B cell (primary cell): ENCODE results near the gene AADACL3.

Source experiments
- EZH2 ChIP-seq: IDR thresholded peaks from 2 replicates; pipeline ENCODE4 v1.6.1; 2012; ENCODE audit warnings: borderline replicate concordance, low read depth, mild to moderate bottlenecking, moderate library complexity, low read length; ENCODE audit not compliant: insufficient read depth, poor library complexity, severe bottlenecking
- TF ChIP-seq, protein P1 (sequence below): fragments of 200-600 bp; IDR thresholded peaks from one replicate; pipeline ENCODE4 v1.8.0; 2022; ENCODE audit warnings: antibody characterized with exemption, mild to moderate bottlenecking

DNA sequence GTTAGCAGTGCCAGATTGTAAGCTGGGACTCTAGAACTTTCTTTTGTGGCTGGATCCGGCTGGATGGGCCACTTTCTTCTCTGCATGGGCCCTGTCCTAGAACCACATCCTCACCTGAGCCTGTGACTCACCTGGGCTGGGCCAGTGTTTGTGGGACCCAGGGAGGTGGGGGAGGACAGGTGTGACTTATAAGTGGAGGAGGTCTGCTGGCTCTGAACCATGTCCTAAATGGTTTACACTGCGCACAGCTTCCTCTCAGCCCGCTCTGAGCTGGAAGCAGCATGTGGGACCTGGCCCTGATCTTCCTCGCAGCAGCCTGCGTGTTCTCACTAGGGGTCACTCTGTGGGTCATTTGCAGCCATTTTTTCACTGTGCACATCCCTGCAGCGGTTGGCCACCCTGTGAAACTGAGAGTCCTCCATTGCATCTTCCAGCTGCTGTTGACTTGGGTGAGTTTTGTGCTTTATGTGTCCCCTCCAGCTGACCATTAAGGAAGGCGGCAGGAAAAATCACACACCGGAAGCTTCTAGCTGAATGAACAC, at the start of gene AADACL3:
- TF ChIP-seq, protein P1, sequence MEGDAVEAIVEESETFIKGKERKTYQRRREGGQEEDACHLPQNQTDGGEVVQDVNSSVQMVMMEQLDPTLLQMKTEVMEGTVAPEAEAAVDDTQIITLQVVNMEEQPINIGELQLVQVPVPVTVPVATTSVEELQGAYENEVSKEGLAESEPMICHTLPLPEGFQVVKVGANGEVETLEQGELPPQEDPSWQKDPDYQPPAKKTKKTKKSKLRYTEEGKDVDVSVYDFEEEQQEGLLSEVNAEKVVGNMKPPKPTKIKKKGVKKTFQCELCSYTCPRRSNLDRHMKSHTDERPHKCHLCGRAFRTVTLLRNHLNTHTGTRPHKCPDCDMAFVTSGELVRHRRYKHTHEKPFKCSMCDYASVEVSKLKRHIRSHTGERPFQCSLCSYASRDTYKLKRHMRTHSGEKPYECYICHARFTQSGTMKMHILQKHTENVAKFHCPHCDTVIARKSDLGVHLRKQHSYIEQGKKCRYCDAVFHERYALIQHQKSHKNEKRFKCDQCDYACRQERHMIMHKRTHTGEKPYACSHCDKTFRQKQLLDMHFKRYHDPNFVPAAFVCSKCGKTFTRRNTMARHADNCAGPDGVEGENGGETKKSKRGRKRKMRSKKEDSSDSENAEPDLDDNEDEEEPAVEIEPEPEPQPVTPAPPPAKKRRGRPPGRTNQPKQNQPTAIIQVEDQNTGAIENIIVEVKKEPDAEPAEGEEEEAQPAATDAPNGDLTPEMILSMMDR: no peak
- no peak for TF ChIP-seq EZH2
